WTC11 (cell line): ENCODE measurements around the gene ADAD2. TPM values are rescaled to one million over a fixed set of nuclear protein-coding genes. Genes with fewer than 3 reads are reported as not detected.

Source experiments
- ATAC-seq: fragments of 200-7000 bp; cut with Tn5 transposase; 2 replicates; pipeline ENCODE4 v1.10.0; 2021; ENCODE audit warnings: mild to moderate bottlenecking, moderate library complexity
- Bru-seq: library from RNA; stranded (reverse); fragments of 400-500 nt; gene quantifications from one replicate; lab custom pipeline; 2021; lab: Mats Ljungman, UMichigan
- CTCF ChIA-PET: fragments of 300-600 bp; sonication (Branson Sonifier 250); formaldehyde crosslinking; loops from one replicate; lab custom pipeline; 2021; ENCODE audit warnings: antibody characterized with exemption; lab: Charles Lee
- POLR2A ChIA-PET: fragments of 350-600 bp; sonication (Branson Sonifier 250); formaldehyde crosslinking; loops from one replicate; lab custom pipeline; 2021; ENCODE audit warnings: antibody characterized with exemption; lab: Charles Lee
- DNase-seq: peaks from one replicate; pipeline ENCODE4 v3.0.0; 2021; ENCODE audit warnings: low spot score
- H3K27ac Mint-ChIP-seq: 2 replicates; pipeline ENCODE4 v1.8.0; 2021; ENCODE audit warnings: mixed read lengths
- H3K27me3 Mint-ChIP-seq: 2 replicates; pipeline ENCODE4 v1.8.0; 2021; ENCODE audit warnings: low read depth, mild to moderate bottlenecking, moderate library complexity, mixed read lengths
- H3K36me3 Mint-ChIP-seq: 2 replicates; pipeline ENCODE4 v1.8.0; 2021; ENCODE audit warnings: mixed read lengths
- H3K4me1 Mint-ChIP-seq: 2 replicates; pipeline ENCODE4 v1.8.0; 2022; ENCODE audit warnings: mixed read lengths
- H3K4me3 Mint-ChIP-seq: 2 replicates; pipeline ENCODE4 v1.8.0; 2021; ENCODE audit warnings: mild to moderate bottlenecking, moderate library complexity, mixed read lengths
- H3K9me3 Mint-ChIP-seq: 2 replicates; pipeline ENCODE4 v1.8.0; 2021; ENCODE audit warnings: mixed read lengths
- CBFB ChIP-seq: sonication (generic); formaldehyde crosslinking; IDR thresholded peaks from 2 replicates; pipeline ENCODE4 v1.8.1; 2022; ENCODE audit warnings: mild to moderate bottlenecking, low read depth, missing genetic modification reagents
- FOXP1 ChIP-seq: sonication (generic); formaldehyde crosslinking; IDR thresholded peaks from 2 replicates; pipeline ENCODE4 v1.8.0; 2022; ENCODE audit warnings: missing genetic modification reagents, mild to moderate bottlenecking, moderate library complexity, borderline replicate concordance
- MXD4 ChIP-seq: fragments of 250-450 bp; sonication (Bioruptor Pico); IDR thresholded peaks from 2 replicates; pipeline ENCODE4 v1.8.0; 2021; ENCODE audit warnings: mild to moderate bottlenecking, moderate library complexity, borderline replicate concordance
- NFYB ChIP-seq: sonication (generic); formaldehyde crosslinking; conservative IDR thresholded peaks from 2 replicates; pipeline ENCODE4 v1.8.0; 2022; ENCODE audit warnings: low read depth, missing genetic modification reagents
- PRRX2 ChIP-seq: fragments of 250-450 bp; sonication (Bioruptor Pico); IDR thresholded peaks from 2 replicates; pipeline ENCODE4 v1.8.0; 2021; ENCODE audit warnings: mild to moderate bottlenecking
- RELA ChIP-seq: sonication (generic); formaldehyde crosslinking; IDR thresholded peaks from 2 replicates; pipeline ENCODE4 v1.8.1; 2022; ENCODE audit warnings: missing genetic modification reagents, mild to moderate bottlenecking, borderline replicate concordance
- SMAD3 ChIP-seq: sonication (generic); formaldehyde crosslinking; IDR thresholded peaks from 2 replicates; pipeline ENCODE4 v1.8.0; 2022; ENCODE audit warnings: missing genetic modification reagents, mild to moderate bottlenecking, borderline replicate concordance
- SP1 ChIP-seq: sonication (generic); formaldehyde crosslinking; conservative IDR thresholded peaks from 2 replicates; pipeline ENCODE4 v1.8.1; 2022; ENCODE audit warnings: missing genetic modification reagents
- TCF7 ChIP-seq: sonication (generic); formaldehyde crosslinking; IDR thresholded peaks from 2 replicates; pipeline ENCODE4 v1.8.0; 2022; ENCODE audit warnings: mild to moderate bottlenecking, low read depth, missing genetic modification reagents, moderate library complexity
- TEAD4 ChIP-seq: sonication (generic); formaldehyde crosslinking; IDR thresholded peaks from 2 replicates; pipeline ENCODE4 v1.8.0; 2022; ENCODE audit warnings: mild to moderate bottlenecking, missing genetic modification reagents
- ZNF121 ChIP-seq: sonication (generic); formaldehyde crosslinking; IDR thresholded peaks from 2 replicates; pipeline ENCODE4 v1.8.0; 2023; ENCODE audit warnings: missing genetic modification reagents
- ZNF263 ChIP-seq: sonication (generic); formaldehyde crosslinking; IDR thresholded peaks from 2 replicates; pipeline ENCODE4 v1.8.1; 2022; ENCODE audit warnings: low read depth, mild to moderate bottlenecking, moderate library complexity, missing genetic modification reagents
- ZNF396 ChIP-seq: fragments of 250-450 bp; sonication (Bioruptor Pico); IDR thresholded peaks from 2 replicates; pipeline ENCODE4 v1.8.0; 2021; ENCODE audit warnings: mild to moderate bottlenecking, moderate library complexity, borderline replicate concordance
- ZNF671 ChIP-seq: fragments of 250-450 bp; sonication (Bioruptor Pico); IDR thresholded peaks from 2 replicates; pipeline ENCODE4 v1.8.0; 2021; ENCODE audit warnings: mild to moderate bottlenecking
- long read RNA-seq, 3 experiments: library from RNA in 1 of 3; library from capped mRNA in 1 of 3; library from polyadenylated mRNA in 1 of 3; unstranded in 2 of 3; stranded (forward) in 1 of 3; transcript quantifications; one replicate each; pipeline ENCODE4 v2.0.0, GENCODE V29; 2021
- total RNA-seq: library from RNA; stranded (reverse); gene quantifications from 3 replicates; pipeline ENCODE4 v1.2.3, GENCODE V29; 2021
- TF ChIP-seq, protein P1 (sequence below): sonication (generic); formaldehyde crosslinking; IDR thresholded peaks from 2 replicates; pipeline ENCODE4 v1.8.1; 2022; ENCODE audit warnings: mild to moderate bottlenecking, moderate library complexity, missing genetic modification reagents
- TF ChIP-seq, protein P2 (sequence below): sonication (generic); formaldehyde crosslinking; IDR thresholded peaks from 2 replicates; pipeline ENCODE4 v1.8.0; 2023; ENCODE audit warnings: missing genetic modification reagents
- TF ChIP-seq, protein P3 (sequence below): sonication (generic); formaldehyde crosslinking; IDR thresholded peaks from 2 replicates; pipeline ENCODE4 v1.8.0; 2022; ENCODE audit warnings: mild to moderate bottlenecking, missing genetic modification reagents
- TF ChIP-seq, protein P4 (sequence below): sonication (generic); formaldehyde crosslinking; IDR thresholded peaks from 2 replicates; pipeline ENCODE4 v1.8.0; 2022; ENCODE audit warnings: missing genetic modification reagents
- TF ChIP-seq, protein P5 (sequence below): sonication (generic); formaldehyde crosslinking; IDR thresholded peaks from 2 replicates; pipeline ENCODE4 v1.8.0; 2022; ENCODE audit warnings: mild to moderate bottlenecking, missing genetic modification reagents
- TF ChIP-seq, protein P6 (sequence below): fragments of 250-450 bp; sonication (Bioruptor Pico); IDR thresholded peaks from 2 replicates; pipeline ENCODE4 v1.9.0; 2021; ENCODE audit warnings: moderate library complexity, mild to moderate bottlenecking, inconsistent platforms, borderline replicate concordance

The ADAD2 gene
- total RNA-seq (0.71 to 1.6 TPM (median 1.4 TPM) in 3 replicates), Bru-seq, nascent RNA (not detected)
- long read RNA-seq, experiment 1, partial matches to known transcripts, result 0 of 1 reads
- long read RNA-seq, experiment 1, other reads (novel, unspliced or antisense), result 0 of 1 reads
- long read RNA-seq, experiment 2, partial matches to known transcripts, result 0 of 2 reads
- long read RNA-seq, experiment 2, other reads (novel, unspliced or antisense), result 1 of 2 reads
- long read RNA-seq, experiment 3, result 0 reads

DNA sequence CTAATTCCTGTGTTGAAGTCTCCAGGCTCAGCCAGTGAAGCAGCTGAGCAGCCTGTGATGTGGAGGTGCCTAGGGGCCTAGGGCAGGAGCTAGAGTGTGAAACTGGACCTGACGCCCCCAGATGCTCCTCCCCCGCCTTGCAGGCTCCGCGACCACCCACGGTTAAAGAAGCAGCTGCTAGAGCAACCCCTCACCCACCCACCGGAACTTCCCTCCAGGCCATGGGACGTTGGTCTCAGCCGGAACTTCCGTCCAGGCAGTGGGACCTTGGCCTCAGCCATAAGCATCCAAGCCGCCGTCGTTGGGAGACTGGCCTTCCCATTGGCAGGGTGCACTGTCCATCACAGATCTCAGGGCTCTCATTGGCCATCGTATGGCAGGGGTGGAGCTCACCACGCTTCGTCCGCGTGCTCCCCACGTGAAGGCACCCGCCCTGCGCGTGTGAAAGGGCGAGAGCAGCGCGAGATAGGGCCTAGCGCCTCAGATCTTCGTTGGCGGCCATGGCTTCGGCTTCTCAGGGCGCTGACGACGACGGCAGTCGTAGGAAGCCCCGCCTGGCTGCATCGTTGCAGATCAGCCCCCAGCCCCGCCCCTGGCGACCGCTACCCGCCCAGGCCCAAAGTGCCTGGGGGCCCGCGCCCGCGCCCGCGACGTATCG is at the start of gene ADAD2:
ADAD2 (plus strand) TSS at position 427 of the 658 bp plus-strand sequence; CDS start at position 501, 74 bp downstream.
- Mint-ChIP-seq H3K27me3 (no peaks in the 10 kb centered on the region; the same call in none of the 2 replicates), H3K36me3 (no peaks in the 10 kb centered on the region), H3K4me3 (no peak within 1 kb of the TSS), H3K9me3 (no peaks in the 10 kb centered on the region), H3K4me1 (peaks cover 1% of the 10 kb centered on the region; the same call in 1 of the 2 replicates), H3K27ac (no peak within 1 kb of the TSS)
- ChIA-PET POLR2A (no interaction called here), CTCF (interaction anchor here (1.0 to 1.1 kb wide), 2 partner anchors 10 to 16 kb away, joined by 3 to 4 read pairs; no protein-coding TSS in a partner anchor)
- ATAC-seq, result peak; percentile 84
- peak; percentile 75 for DNase-seq
- TF ChIP-seq, protein P1, sequence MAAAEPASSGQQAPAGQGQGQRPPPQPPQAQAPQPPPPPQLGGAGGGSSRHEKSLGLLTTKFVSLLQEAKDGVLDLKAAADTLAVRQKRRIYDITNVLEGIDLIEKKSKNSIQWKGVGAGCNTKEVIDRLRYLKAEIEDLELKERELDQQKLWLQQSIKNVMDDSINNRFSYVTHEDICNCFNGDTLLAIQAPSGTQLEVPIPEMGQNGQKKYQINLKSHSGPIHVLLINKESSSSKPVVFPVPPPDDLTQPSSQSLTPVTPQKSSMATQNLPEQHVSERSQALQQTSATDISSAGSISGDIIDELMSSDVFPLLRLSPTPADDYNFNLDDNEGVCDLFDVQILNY (CRISPR knock-in tag), result no peak
- TF ChIP-seq ZNF121 (0 out of 2 replicates have a peak, but pooled peaks have one; percentile 4), FOXP1 (CRISPR knock-in tag) (peak; percentile 26; the same call in 1 of the 2 replicates), RELA (CRISPR knock-in tag) (no peak), SP1 (CRISPR knock-in tag) (peak; percentile 50; the same call in 1 of the 2 replicates), MXD4 (CRISPR knock-in tag) (no peak), PRRX2 (CRISPR knock-in tag) (no peak), TEAD4 (CRISPR knock-in tag) (no peak), SMAD3 (no peak), TCF7 (CRISPR knock-in tag) (no peak), NFYB (CRISPR knock-in tag) (peak; percentile 95)
- TF ChIP-seq, protein P2, sequence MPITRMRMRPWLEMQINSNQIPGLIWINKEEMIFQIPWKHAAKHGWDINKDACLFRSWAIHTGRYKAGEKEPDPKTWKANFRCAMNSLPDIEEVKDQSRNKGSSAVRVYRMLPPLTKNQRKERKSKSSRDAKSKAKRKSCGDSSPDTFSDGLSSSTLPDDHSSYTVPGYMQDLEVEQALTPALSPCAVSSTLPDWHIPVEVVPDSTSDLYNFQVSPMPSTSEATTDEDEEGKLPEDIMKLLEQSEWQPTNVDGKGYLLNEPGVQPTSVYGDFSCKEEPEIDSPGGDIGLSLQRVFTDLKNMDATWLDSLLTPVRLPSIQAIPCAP (CRISPR knock-in tag), result peak; percentile 78; the same call in 1 of the 2 replicates
- TF ChIP-seq, protein P3, sequence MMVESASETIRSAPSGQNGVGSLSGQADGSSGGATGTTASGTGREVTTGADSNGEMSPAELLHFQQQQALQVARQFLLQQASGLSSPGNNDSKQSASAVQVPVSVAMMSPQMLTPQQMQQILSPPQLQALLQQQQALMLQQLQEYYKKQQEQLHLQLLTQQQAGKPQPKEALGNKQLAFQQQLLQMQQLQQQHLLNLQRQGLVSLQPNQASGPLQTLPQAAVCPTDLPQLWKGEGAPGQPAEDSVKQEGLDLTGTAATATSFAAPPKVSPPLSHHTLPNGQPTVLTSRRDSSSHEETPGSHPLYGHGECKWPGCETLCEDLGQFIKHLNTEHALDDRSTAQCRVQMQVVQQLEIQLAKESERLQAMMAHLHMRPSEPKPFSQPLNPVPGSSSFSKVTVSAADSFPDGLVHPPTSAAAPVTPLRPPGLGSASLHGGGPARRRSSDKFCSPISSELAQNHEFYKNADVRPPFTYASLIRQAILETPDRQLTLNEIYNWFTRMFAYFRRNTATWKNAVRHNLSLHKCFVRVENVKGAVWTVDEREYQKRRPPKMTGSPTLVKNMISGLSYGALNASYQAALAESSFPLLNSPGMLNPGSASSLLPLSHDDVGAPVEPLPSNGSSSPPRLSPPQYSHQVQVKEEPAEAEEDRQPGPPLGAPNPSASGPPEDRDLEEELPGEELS (CRISPR knock-in tag), result 0 out of 2 replicates have a peak, but pooled peaks have one; percentile 51
- TF ChIP-seq, protein P4, sequence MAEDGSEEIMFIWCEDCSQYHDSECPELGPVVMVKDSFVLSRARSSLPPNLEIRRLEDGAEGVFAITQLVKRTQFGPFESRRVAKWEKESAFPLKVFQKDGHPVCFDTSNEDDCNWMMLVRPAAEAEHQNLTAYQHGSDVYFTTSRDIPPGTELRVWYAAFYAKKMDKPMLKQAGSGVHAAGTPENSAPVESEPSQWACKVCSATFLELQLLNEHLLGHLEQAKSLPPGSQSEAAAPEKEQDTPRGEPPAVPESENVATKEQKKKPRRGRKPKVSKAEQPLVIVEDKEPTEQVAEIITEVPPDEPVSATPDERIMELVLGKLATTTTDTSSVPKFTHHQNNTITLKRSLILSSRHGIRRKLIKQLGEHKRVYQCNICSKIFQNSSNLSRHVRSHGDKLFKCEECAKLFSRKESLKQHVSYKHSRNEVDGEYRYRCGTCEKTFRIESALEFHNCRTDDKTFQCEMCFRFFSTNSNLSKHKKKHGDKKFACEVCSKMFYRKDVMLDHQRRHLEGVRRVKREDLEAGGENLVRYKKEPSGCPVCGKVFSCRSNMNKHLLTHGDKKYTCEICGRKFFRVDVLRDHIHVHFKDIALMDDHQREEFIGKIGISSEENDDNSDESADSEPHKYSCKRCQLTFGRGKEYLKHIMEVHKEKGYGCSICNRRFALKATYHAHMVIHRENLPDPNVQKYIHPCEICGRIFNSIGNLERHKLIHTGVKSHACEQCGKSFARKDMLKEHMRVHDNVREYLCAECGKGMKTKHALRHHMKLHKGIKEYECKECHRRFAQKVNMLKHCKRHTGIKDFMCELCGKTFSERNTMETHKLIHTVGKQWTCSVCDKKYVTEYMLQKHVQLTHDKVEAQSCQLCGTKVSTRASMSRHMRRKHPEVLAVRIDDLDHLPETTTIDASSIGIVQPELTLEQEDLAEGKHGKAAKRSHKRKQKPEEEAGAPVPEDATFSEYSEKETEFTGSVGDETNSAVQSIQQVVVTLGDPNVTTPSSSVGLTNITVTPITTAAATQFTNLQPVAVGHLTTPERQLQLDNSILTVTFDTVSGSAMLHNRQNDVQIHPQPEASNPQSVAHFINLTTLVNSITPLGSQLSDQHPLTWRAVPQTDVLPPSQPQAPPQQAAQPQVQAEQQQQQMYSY, result 0 out of 2 replicates have a peak, but pooled peaks have one; percentile 30
- TF ChIP-seq, protein P5, sequence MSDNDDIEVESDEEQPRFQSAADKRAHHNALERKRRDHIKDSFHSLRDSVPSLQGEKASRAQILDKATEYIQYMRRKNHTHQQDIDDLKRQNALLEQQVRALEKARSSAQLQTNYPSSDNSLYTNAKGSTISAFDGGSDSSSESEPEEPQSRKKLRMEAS (CRISPR knock-in tag), result peak; percentile 85
- TF ChIP-seq, all 79 proteins: peak for 8

DNA sequence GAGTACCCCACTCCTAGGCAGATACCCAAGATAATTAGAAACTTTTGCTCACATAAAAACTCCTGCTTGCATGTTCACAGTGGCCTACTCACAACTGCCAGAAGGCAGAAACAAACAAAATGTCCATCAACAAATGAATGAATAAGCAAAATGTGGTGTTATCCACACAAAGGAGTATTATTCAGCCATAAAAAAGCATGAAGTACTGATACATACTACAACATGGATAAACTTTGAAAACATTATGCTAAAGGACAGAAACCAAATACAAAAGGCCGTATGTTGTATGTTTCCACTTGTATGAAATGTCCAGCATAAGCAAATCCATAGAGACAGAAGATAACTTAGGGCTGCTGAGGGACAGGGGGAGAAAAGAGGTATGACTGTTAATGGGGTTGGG is 47.9 kb upstream of the ADAD2 start:
- no peak for TF ChIP-seq ZNF396 (CRISPR knock-in tag)
- no peak for TF ChIP-seq CBFB
- TF ChIP-seq, protein P6, sequence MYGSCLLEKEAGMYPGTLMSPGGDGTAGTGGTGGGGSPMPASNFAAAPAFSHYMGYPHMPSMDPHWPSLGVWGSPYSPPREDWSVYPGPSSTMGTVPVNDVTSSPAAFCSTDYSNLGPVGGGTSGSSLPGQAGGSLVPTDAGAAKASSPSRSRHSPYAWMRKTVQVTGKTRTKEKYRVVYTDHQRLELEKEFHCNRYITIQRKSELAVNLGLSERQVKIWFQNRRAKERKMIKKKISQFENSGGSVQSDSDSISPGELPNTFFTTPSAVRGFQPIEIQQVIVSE (CRISPR knock-in tag), result no peak
- TF ChIP-seq ZNF263 (CRISPR knock-in tag), result no peak
- no peak for TF ChIP-seq ZNF671
- CTCF ChIA-PET, result interaction anchor here (3.0 kb wide), 1 partner anchor 26 kb away, joined by 19 read pairs; the partner anchor contains the start of gene MBTPS1
- H3K27me3 Mint-ChIP-seq, result peaks cover 13% of the 10 kb centered on the region

More for the DNA sequence above, 47.9 kb upstream of the ADAD2 start:
- 0 out of 2 replicates have a peak, but pooled peaks cover 6% of the 10 kb centered on the region for H3K9me3 Mint-ChIP-seq
- H3K27ac Mint-ChIP-seq, result no peak overlapping the region; the same call in 1 of the 2 replicates
- H3K4me1 Mint-ChIP-seq, result peaks cover 30% of the 10 kb centered on the region
- peak overlapping the region; percentile 98 for H3K4me3 Mint-ChIP-seq
- POLR2A ChIA-PET, result interaction anchor here (1.0 kb wide), 1 partner anchor 26 kb away, joined by 3 read pairs; the partner anchor contains the start of gene MBTPS1
- ATAC-seq (no peak), DNase-seq (no peak)
- 0 out of 2 replicates have a peak, but pooled peaks cover 6% of the 10 kb centered on the region for H3K36me3 Mint-ChIP-seq
